Adipocyte (in vitro differentiated cells): ENCODE data around the gene GLCE.
"Not testable (repeated sequence)": the region's sequence is repeated elsewhere in the genome, so short reads cannot be mapped to it uniquely, and the experiment has no call there.

ENCODE experiments used
- DNase-seq: peaks from one replicate; pipeline ENCODE4 v3.0.0-alpha.2; 2015; ENCODE audit warnings: low read depth
- H3K27me3 ChIP-seq: replicated peaks from 2 replicates; pipeline ENCODE4 v1.7.0; 2013; ENCODE audit warnings: mild to moderate bottlenecking, low read length, moderate library complexity; ENCODE audit not compliant: control insufficient read depth, insufficient read depth
- H3K36me3 ChIP-seq: 2 replicates; pipeline ENCODE4 v1.7.0; 2013; ENCODE audit warnings: low read length, mild to moderate bottlenecking, moderate library complexity; ENCODE audit not compliant: control insufficient read depth, insufficient read depth, severe bottlenecking
- H3K4me1 ChIP-seq: 2 replicates; pipeline ENCODE4 v1.7.0; 2013; ENCODE audit warnings: mild to moderate bottlenecking, low read length, moderate library complexity; ENCODE audit not compliant: control insufficient read depth, insufficient read depth
- H3K4me3 ChIP-seq: 2 replicates; pipeline ENCODE4 v1.7.0; 2013; ENCODE audit warnings: mild to moderate bottlenecking, low read length, moderate library complexity
- H3K9ac ChIP-seq: 2 replicates; pipeline ENCODE4 v1.7.0; 2013; ENCODE audit warnings: mild to moderate bottlenecking, low read length, moderate library complexity
- H3K9me3 ChIP-seq: 2 replicates; pipeline ENCODE4 v1.7.0; 2013; ENCODE audit warnings: mild to moderate bottlenecking, low read length, moderate library complexity; ENCODE audit not compliant: control insufficient read depth

Gene GLCE

DNA sequence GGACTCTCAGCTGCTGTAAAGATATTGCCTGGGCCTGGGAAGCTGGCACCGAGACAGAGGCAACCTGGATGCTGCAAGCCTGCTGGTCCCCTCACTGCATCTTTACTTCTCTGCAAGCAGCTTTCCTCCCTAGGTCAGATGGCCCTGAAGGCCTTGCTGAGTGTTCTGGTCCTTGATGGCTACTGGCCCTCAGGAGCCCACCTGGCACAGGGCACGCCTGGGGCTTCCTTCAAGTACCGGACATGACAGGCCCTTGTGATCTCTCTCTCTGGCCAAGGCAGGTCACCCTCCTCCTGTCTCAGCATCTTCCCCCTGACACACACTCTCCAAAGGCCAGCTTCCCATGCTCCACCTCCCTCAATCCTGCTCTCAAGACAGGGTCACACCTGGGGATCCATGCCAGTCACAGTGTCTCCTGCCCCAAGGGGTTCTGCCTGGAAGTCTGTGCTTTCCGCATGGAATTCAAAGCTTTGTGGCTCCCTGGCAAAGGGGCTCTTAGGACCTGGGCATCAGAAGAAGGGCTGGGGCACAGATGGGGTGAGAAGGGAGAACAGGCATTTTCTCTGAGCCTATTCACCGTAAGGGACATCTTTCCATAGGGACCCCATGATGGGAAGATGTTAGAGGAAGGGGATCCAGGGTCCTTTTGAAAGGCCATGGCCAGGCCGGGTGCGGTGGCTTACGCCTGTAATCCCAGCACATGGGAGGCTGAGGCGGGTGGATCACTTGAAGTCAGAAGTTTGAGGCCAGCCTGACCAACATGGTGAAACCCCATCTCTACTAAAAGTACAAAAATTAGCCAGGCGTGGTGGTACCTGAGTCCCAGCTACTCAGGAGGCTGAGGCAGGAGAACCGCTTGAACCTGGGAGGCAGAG lies 133.5 kb downstream of the GLCE start:
- peaks cover 7% of the 10 kb centered on the region for H3K27me3 ChIP-seq
- DNase-seq: no peak
- H3K9me3 ChIP-seq: peaks cover 4% of the 10 kb centered on the region
- H3K4me3 ChIP-seq: no peak overlapping the region
- no peak overlapping the region for H3K9ac ChIP-seq
- H3K4me1 ChIP-seq: peaks cover 25% of the 10 kb centered on the region
- H3K36me3 ChIP-seq: no peaks in the 10 kb centered on the region

DNA sequence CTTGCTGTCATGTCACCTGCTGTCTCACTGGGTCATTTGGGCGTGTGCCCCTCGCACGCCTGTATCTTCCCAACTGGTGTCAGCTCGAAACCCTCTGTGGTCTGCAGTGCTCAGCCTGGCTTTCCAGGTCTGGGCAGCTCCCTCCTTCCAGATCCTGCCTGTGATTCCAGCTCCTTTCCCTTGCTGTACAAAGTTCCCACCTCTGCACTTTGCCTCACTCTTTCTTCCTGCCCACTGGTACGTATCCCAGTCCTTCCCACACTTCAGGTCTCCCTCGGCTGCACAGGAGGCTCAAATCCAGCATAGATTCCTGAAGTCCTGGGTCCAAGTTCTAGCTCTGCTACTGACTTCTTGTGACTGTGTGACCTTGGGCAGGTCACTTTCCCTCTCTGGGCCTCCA lies 136.2 kb downstream of the GLCE start:
- Histone ChIP-seq H3K4me1 (peaks cover 8% of the 10 kb centered on the region), H3K36me3 (no peaks in the 10 kb centered on the region), H3K9ac (no peak overlapping the region), H3K27me3 (peaks cover 7% of the 10 kb centered on the region), H3K9me3 (peaks cover 4% of the 10 kb centered on the region), H3K4me3 (no peak overlapping the region)
- DNase-seq: no peak

DNA sequence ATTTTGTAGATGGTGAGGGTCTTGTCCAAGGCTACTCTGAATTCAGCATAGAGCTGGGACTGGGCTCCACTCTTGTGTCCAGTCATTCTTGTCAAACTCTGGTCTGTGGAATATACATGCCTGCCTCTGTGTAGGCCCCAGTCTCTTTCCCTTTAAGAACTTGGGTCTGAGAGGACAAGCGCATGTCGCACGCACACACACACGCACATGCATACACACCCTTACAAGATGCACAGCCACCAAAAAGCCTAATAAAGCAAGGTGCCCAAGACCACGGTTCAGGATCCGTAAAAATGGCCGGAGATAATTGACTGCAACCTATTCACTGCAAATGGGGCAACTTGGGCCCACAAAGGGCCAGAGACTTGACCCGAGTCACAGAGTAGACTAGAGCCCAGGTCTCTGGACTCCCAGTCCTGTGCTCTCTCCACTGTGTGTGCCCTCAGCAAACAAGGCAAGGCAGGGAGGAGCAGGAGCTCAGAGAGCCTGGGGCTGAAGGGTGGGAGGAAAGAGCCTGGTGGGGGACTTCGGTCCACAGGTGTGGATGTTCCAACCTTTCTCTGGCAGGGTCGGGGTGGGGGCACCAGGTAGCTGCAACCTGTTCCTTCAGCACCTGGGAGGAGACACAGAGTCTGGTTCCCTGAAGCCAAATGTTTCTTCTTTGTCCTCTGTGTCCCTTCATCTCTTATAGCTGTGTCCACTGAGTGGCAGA lies 137.4 kb downstream of the GLCE start:
- no peak for DNase-seq
- H3K36me3 ChIP-seq: no peaks in the 10 kb centered on the region
- H3K4me1 ChIP-seq: peaks cover 8% of the 10 kb centered on the region
- H3K9ac ChIP-seq: no peak overlapping the region
- no peak overlapping the region for H3K4me3 ChIP-seq
- peaks cover 4% of the 10 kb centered on the region for H3K9me3 ChIP-seq
- peaks cover 7% of the 10 kb centered on the region for H3K27me3 ChIP-seq

DNA sequence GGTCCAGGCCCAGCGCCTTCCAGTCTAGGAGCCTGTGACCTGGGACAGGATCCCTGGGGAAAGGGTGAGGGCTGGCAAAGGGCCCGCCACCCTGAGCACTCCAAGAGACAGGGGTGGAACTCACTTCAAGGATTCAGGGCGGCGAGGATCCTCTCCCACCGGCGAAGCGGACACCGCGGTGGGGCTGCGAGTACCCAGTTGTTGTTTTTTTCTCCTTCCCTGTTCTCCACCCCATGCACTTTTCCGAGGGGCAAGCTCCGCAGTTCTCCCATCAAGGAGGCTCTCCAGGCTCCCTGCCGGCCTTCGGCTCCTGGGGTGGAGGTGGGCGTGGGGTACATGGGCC lies 137.9 kb downstream of the GLCE start:
- Histone ChIP-seq H3K9me3 (peaks cover 4% of the 10 kb centered on the region), H3K9ac (peak overlapping the region; percentile 69), H3K4me3 (peak overlapping the region; percentile 80), H3K27me3 (peaks cover 7% of the 10 kb centered on the region), H3K36me3 (no peaks in the 10 kb centered on the region), H3K4me1 (peaks cover 12% of the 10 kb centered on the region)
- DNase-seq: no peak

DNA sequence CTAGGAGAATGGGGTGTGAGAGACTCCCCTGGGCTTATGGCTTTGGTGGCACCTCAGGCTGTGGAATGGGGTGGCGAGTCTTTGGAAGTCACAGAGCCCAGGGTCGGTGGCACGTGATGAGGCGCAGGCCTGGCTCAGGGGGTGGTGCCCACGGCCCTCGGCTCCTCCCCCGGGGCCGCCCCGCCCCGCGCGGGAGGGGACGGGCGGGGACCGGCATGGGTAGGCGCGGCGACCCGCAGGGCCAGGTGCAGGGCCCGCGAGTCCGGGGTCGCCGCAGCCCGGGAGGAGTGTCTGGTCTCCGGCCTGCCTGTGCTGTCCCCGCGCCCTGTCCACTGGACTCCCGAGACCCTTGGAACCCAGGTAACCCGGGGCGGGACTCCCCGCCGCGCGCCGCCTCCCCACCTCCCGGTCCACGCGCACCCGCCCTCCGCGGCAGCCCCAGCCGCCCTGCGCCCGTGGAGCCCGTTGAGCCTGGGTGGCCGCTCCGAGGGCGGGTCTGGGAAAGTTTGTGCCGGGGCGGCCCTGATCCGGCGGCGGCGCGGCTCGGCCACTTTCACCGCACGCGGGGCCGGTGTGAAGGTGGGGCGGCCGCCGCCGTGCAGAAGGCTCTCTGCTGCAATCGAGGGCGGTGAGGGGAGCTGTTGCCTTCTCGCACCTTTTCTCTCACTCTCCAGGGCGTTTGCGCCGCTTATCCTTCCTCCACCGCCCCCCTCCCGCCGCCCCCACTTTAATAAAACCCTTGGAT lies 138.4 kb downstream of the GLCE start, which contains the start of gene PAQR5:
Gene PAQR5, plus strand, starts transcription at position 216 of the 745 bp plus-strand sequence. CDS start 61,169 bp downstream, outside the sequence.
- peaks cover 17% of the 10 kb centered on the region for H3K4me1 ChIP-seq
- peak within 1 kb of the TSS; percentile 69 for H3K9ac ChIP-seq
- no peaks in the 10 kb centered on the region for H3K36me3 ChIP-seq
- peaks cover 7% of the 10 kb centered on the region for H3K27me3 ChIP-seq
- H3K9me3 ChIP-seq: peaks cover 4% of the 10 kb centered on the region
- DNase-seq: peak; percentile 47
- peak within 1 kb of the TSS; percentile 80 for H3K4me3 ChIP-seq

DNA sequence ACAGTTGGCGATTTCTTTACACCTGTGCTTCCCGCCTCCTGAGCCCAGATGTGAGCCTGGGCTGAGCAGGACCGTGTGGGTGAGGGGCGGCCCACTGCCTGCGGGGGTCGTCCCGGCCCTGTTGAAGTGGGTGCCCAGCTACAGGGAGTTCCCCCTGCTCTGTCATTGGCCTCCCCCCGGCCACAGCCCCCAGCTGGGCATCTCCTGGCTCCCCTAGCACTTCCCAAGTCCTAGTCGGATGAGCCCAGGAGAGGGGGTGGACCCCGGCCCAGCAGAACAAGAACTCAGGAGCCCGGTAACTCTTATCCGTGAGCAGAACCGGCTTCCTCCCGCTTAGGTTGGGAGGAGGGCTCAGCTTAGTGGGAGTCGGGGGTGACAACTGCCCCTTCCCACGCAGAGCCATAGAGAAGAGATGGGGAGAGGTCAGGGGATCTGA lies 139.0 kb downstream of the GLCE start:
- Histone ChIP-seq H3K9me3 (peaks cover 4% of the 10 kb centered on the region), H3K4me3 (peak overlapping the region; percentile 80), H3K9ac (no peak overlapping the region), H3K36me3 (no peaks in the 10 kb centered on the region), H3K4me1 (peaks cover 23% of the 10 kb centered on the region), H3K27me3 (peaks cover 7% of the 10 kb centered on the region)
- DNase-seq: no peak

DNA sequence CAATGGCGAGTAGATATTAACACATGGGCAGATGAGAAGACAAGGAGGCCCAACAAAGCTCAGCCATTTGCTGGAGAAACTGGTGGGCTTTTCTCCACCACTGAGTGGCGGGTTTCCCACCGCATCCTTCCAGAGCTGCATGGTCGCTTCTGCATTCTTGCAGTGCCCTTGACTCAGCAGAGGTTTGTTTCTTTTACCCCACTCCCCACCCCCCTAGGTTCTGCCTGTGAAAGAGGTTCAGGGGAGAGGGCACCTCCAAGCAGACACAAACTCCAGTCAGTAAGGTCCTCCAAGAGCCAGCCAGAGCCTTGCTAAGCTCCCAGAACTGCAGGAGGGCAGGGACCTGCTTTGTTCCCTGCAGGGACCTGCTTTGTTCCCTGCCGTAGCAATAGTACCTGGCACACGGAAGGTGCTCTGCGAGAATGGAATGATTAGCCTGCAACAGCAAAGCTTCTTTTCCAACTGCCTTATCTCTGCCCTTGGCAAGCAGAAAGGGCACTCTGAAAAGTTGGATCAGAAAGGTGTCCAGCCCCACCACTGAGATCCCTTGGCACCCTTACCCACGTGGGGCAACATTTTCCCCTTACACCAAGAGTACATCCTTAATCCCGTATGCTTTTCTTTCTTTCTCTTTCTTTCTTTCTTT lies 139.6 kb downstream of the GLCE start:
- peaks cover 29% of the 10 kb centered on the region for H3K4me1 ChIP-seq
- DNase-seq: no peak
- H3K9ac ChIP-seq: no peak overlapping the region
- H3K36me3 ChIP-seq: no peaks in the 10 kb centered on the region
- H3K9me3 ChIP-seq: peaks cover under 1% of the 10 kb centered on the region
- H3K4me3 ChIP-seq: no peak overlapping the region
- peaks cover 7% of the 10 kb centered on the region for H3K27me3 ChIP-seq

DNA sequence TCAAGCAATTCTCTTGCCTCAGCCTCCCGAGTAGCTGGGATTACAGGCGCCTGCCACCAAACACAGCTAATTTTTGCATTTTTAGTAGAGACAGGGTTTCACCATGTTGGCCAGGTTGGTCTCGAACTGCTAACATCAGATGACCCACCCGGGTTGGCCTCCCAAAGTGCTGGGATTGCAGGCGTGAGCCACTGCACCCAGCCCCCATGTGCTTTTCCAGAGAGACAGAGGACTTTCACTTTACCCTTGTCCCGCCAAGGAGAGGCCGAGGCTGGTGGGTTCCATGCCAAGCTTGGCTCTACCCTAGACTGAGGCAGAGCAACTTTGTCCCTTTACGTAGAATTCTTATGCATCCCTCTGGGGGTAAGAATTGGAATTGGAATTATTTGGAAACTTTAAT lies 140.7 kb downstream of the GLCE start:
- H3K36me3 ChIP-seq, H3K9me3 ChIP-seq, H3K9ac ChIP-seq, DNase-seq, H3K4me3 ChIP-seq, H3K27me3 ChIP-seq: not testable (repeated sequence)
- peaks cover 39% of the 10 kb centered on the region for H3K4me1 ChIP-seq

DNA sequence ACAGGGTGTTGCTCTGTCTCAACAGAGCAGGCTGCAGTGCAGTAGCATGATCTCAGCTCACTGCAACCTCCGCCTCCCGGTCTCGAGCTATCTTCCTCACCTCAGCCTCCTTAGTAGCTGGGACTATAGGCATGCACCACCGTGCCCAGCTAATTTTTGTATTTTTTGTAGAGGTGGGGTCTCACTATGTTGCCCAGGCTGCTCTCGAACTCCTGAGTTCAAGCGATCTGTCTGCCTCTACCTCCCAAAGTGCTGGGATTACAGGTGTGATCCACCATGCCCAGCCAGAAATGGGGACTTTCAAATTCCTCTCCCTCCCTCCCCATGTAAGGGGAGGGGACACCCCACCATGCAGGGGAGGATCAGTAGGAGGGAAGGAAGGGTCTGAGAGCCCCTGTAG lies 141.7 kb downstream of the GLCE start:
- H3K4me1 ChIP-seq: peaks cover 40% of the 10 kb centered on the region
- H3K9me3 ChIP-seq, H3K9ac ChIP-seq, DNase-seq, H3K27me3 ChIP-seq, H3K4me3 ChIP-seq, H3K36me3 ChIP-seq: not testable (repeated sequence)

DNA sequence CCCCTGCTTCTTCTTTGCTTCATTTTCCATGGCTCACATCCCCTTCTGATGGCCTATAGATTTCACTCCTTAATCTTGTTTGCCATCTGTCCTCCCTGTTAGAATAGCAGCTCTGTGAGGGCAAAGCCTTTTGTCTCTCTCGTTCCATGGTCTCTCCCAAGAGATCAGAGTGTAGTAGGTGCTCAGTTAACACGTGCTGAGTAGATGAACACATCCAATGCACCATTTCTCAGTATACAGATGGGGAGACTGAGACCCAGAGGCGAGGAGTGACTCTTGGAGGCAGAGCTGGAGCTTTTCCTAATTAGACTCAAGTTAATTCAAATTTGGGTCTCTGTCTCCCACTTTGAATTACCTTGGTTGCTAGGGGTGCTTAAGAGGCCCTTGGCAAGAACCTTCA lies 142.5 kb downstream of the GLCE start:
- Histone ChIP-seq H3K36me3 (no peaks in the 10 kb centered on the region), H3K9ac (no peak overlapping the region), H3K27me3 (no peaks in the 10 kb centered on the region), H3K9me3 (no peaks in the 10 kb centered on the region), H3K4me1 (peaks cover 40% of the 10 kb centered on the region), H3K4me3 (no peak overlapping the region)
- no peak for DNase-seq
